DMS153 treated with DMSO at 0.1 percent for 48 hours (cell line): Measurements from ENCODE around the gene MROH2A.
A peak's percentile ranks its signal among the peaks of the same experiment; 100 is the strongest.
"Not testable (repeated sequence)": the region's sequence is repeated elsewhere in the genome, so short reads cannot be mapped to it uniquely, and the experiment has no call there.

ENCODE experiments used
- DNase-seq: peaks from one replicate; lab custom pipeline; 2025; ENCODE audit not compliant: unreplicated experiment; lab: John Stamatoyannopoulos, UW

Gene MROH2A

DNA sequence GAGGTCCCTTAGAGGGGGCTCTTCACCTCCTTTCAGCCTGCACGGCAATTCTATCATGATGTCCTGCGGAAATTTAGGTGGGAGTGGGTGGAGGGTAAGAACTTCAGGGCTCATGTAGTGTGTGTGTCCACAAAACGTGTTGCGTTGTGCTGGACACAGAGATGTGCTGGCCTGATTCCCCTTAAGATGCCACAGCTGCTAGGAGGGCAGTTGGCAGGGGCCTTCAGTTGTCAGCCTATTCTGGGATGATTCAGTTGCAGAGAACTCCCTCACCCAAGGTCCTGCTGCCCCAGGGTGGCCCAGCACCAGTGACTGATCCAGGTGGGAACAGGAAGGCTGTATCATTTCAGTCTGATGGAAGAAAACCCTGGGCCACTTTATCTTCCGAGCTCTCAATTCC lies 77.2 kb downstream of the MROH2A start:
- no peak for DNase-seq

DNA sequence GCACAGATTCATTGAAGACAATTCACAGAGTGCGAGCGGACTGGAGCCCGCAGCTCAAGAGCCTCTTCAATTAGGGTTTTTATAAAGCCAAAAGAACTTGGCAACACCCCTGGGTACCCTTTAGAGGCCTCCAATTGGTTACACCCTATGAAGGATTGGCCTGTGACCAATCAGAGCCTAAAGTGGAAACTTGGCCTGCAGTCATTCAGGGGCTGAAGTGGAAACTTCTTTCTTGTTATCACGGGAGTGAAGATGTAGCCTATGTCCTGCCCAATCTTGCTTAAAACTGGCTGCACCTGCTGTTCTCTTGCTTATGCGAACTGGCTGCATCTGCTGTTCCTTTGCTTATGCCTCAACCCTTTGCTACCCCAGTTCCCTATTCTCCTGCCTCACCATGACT lies 78.1 kb downstream of the MROH2A start:
- no peak for DNase-seq

DNA sequence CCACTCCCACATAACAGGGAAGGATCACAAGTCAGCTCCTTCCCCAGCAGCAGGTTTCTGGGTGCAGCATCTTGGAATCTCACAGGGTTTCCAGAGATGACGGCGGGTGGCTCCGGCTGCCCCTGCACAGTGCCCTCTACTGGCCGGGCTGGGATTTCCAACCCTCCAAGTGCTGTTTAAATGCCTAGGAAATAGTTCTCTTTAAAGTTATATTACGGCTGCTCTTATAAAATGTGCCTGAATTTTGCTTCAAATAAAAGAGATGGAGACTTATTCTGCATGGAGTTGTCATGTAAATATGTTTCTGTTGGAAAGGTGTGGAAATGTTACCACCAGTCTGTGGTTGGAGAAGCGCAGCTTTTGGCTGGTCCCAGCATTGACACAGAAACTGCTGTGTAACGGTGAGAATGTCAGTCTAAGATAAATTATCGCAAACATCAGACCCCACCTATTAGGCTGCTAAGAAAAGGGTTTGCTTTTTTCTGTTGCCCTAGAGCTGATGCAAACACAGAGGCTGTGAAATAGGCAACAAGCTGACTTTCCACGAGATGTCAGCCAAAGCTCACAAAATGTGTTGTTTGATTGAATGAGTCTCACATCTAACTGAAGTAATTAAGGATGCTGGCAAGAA lies 79.5 kb downstream of the MROH2A start:
- no peak for DNase-seq

DNA sequence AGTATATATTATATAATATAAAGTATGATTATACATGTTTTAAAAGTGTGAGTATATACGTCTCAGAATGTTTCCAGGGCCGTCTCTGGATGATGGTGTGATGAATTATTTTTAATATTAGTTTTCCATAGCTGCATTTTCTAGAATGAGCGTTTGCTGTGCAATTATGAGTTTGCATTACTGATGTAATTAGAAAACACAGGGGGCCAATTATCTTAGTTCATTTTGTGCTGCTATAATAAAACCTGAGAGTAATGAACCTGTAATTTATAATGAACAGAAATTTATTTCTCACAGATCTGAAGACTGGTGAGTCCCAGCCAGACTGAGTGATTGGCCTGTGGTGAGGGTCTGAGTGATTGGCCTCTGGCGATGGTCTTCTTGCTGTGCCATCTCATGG lies 80.2 kb downstream of the MROH2A start:
- DNase-seq: no peak

DNA sequence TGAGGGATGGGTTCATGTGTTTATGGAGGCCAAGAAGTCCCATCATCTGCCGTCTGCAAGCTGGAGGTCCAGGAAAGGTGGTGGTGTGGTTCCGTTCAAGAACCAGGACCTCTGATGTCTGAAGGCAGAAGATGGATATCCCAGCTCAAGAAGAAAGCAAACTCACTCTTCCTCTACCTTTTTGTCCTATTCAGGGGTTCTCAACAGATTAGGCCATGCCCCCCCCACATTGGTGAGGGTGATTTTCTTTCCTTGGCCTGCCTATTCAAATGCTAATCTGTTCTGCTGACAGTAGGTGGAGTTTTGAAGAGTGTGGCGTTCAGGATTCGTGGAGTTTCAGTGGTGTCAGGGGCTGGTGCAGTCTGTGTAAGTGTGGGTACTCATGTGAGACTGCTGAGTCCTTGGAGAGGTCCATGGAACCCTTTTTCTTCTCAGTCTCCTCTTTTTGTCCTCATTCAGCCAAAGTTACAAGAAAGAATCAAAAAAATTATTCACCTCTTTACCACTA lies 84.2 kb downstream of the MROH2A start:
- DNase-seq: no peak

DNA sequence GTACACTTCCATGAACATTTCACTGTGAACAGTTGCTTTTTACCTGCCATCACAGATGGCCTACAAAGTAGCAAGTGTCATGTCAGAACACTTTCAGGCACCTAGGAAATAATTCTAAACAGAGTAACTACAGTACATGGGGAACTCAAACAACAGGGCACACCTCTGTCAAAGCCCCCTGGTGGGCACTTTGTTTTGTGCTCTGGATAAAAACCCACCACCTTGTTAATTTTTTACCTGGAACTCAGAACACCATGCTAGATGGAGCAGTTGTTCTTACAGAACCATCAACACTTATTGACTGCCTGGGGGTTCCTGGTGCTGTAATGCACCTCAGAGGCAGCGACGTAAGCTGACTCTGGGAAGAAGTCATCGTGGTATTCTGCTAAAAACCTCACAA lies 87.7 kb downstream of the MROH2A start:
- no peak for DNase-seq

DNA sequence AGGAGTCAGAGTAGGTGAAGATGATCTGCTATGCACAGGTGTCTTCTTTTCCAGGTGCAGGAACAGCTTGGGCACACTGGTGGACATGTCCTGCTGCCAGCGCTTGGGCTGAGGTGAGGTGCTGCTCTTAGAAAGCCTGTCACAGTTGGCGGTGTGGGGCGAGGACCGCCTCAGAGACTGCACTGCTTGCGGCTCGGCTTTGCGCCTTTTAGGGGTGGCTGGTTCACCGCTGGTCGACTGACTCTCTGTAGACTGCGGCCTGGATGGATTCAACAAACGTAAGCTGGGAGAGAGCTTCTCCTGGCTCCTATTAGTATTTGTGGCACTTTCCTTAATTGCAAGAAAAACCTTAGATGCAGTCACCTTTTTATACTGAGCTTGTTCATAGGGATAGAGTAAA lies 88.3 kb downstream of the MROH2A start:
- no peak for DNase-seq

DNA sequence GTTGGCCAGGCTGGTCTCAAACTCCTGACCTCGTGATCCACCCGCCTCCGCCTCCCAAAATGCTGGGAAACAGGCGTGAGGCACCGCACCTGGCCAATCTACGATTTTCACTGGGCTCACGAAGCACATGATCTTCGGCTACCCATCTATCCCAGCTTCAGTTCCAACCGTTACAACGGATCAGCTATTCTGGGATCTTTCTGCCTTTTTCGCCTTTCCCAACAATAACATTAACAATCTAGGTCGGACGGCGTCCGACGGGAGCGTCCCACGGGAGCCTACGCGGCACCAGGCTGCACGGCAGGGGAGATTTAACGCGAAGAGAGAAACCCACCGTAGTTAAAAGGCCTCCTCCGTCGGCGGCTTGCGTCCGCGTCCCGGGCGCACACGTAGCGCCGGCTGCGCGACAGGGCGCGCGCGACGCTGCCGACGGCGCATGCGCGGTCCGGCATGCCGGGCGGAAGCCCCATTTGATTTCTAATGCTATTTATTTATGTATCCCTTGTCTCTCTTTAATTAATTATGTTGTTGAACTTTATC lies 89.9 kb downstream of the MROH2A start, which contains the start of gene MSL3B:
Gene MSL3B, minus strand, starts transcription at position 394 of the 540 bp plus-strand sequence.
- peak; percentile 34 for DNase-seq

DNA sequence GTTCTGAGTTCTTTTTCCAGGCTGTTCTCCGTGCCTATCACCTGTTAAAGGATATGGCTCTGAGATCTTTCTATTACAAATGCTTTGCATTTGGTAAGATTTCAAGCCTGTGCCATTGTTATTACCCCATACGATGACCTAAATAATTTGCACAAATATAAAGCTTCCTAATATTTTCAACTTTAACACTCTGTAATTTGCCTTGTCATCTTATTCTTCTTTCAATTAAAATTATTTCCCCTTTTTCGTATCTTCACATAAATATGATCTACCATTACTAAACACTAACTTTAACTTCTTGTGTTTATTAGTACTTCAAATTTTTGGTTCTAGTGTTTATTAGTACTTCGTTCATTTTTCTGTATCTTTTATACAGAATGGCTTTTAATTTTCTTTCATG lies 93.3 kb downstream of the MROH2A start:
- DNase-seq: no peak

DNA sequence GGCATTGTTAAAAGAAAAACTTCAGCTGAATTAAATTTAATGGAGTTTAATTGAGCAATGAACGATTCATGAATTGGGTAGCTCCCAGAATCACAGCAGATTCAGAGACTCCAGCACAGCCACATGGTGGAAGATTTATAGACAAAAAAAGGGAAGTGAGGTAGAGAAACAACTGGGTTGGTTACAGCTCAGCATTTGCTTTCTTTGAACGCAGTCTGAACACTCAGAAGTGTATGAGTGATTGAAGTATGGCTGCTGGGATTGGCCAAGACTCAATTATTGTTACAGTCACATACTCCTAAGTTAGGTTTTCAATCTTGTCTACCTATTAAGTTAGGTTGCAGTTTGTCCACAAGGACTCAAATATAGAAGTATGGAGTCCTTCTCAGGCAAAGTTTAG lies 94.0 kb downstream of the MROH2A start:
- not testable (repeated sequence) for DNase-seq

DNA sequence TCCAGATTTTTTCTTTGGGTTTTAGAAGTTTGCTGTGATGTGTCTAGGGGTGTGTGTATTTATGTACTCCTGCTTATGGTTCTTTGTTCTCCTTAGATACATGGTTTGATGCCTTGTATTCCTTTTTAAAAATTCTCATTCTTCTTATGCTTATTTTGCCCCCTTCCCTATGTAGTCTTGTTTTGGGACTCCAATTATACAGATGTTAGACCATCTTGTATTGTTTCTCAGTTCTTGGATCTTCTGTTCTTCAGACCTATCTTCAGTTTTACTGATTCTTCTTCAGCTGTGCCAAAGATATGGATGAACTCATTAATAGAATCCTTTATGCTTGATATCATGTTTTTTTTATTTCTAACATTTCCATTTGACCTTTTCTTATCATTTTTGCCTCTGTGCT lies 104.2 kb downstream of the MROH2A start:
- no peak for DNase-seq
